AG09319 (cell line): ENCODE results near the gene PRKCZ.
"Not testable (repeated sequence)": the region's sequence is repeated elsewhere in the genome, so short reads cannot be mapped to it uniquely, and the experiment has no call there.

Experiments used
- DNase-seq: peaks from one replicate; pipeline ENCODE4 v3.0.0-alpha.2; 2010; ENCODE audit warnings: low read depth; ENCODE audit errors: extremely low read depth
- CTCF ChIP-seq: IDR thresholded peaks from 2 replicates; pipeline ENCODE4 v1.5.1; 2011; ENCODE audit warnings: low read depth, mild to moderate bottlenecking, inconsistent platforms, low read length, moderate library complexity

Gene PRKCZ

GRCh38 chr1:2145946-2146835 is 96.0 kb downstream of the PRKCZ start:
- TF ChIP-seq CTCF: no peak
- DNase-seq: no peak

- TF ChIP-seq CTCF: no peak
- no peak for DNase-seq
These were observed 96.8 kb downstream of the PRKCZ start for GRCh38 chr1:2146836-2147517.

GRCh38 chr1:2147869-2148268 is 97.7 kb downstream of the PRKCZ start:
- DNase-seq: not testable (repeated sequence)

- no peak for DNase-seq
- TF ChIP-seq CTCF: no peak
These were observed 98.5 kb downstream of the PRKCZ start for GRCh38 chr1:2148691-2149090.

- no peak for DNase-seq
- no peak for TF ChIP-seq CTCF
These were observed 100.6 kb downstream of the PRKCZ start for GRCh38 chr1:2150801-2151200.

- DNase-seq: no peak
- no peak for TF ChIP-seq CTCF
These were observed 101.0 kb downstream of the PRKCZ start for GRCh38 chr1:2151252-2151651.

GRCh38 chr1:2151911-2152310 is 101.7 kb downstream of the PRKCZ start:
- no peak for TF ChIP-seq CTCF
- DNase-seq: no peak
